OCI-LY1 (cell line): Measurements from ENCODE around the gene FHL3.
A peak's percentile ranks its signal among the peaks of the same experiment; 100 is the strongest.

Experiments used
- H2AFZ ChIP-seq: fragments of 200-600 bp; sonication (generic), shearing (Covaris generic); 2 replicates; pipeline ENCODE4 v1.6.0; 2014; ENCODE audit warnings: antibody characterized with exemption, mild to moderate bottlenecking, low read length
- H3F3A ChIP-seq: fragments of 200-600 bp; sonication (generic), shearing (Covaris generic); 2 replicates; pipeline ENCODE4 v1.6.0; 2014; ENCODE audit warnings: mild to moderate bottlenecking, antibody characterized with exemption, low read length, moderate library complexity; ENCODE audit not compliant: insufficient read depth
- H3K27ac ChIP-seq: fragments of 200-600 bp; sonication (generic); 2 replicates; pipeline ENCODE4 v1.5.1; 2014; ENCODE audit warnings: low read length, mixed run types, mild to moderate bottlenecking, low read depth; ENCODE audit not compliant: poor library complexity, severe bottlenecking
- H3K27me3 ChIP-seq: fragments of 200-600 bp; sonication (generic); 2 replicates; pipeline ENCODE4 v1.6.0; 2014; ENCODE audit warnings: antibody characterized with exemption, mild to moderate bottlenecking, low read length, moderate library complexity; ENCODE audit not compliant: insufficient read depth
- H3K36me3 ChIP-seq: fragments of 200-600 bp; sonication (generic); 2 replicates; pipeline ENCODE4 v1.6.1; 2014; ENCODE audit warnings: mild to moderate bottlenecking, antibody characterized with exemption, low read length, moderate library complexity, mixed read lengths; ENCODE audit not compliant: insufficient read depth
- H3K4me1 ChIP-seq: fragments of 200-600 bp; sonication (generic); 2 replicates; pipeline ENCODE4 v1.5.1; 2014; ENCODE audit warnings: mild to moderate bottlenecking, low read length, moderate library complexity; ENCODE audit not compliant: insufficient read depth, severe bottlenecking
- H3K4me2 ChIP-seq: fragments of 200-600 bp; sonication (generic), shearing (Covaris generic); 2 replicates; pipeline ENCODE4 v1.6.1; 2014; ENCODE audit warnings: low read length
- H3K4me3 ChIP-seq: fragments of 200-600 bp; sonication (generic); 2 replicates; pipeline ENCODE4 v1.5.1; 2014; ENCODE audit warnings: low read length, low read depth, mild to moderate bottlenecking, mixed read lengths; ENCODE audit not compliant: poor library complexity, severe bottlenecking
- H3K79me2 ChIP-seq: fragments of 200-600 bp; shearing (Covaris generic); 2 replicates; pipeline ENCODE4 v1.6.1; 2016; ENCODE audit warnings: mixed run types, low read length, mixed read lengths; ENCODE audit not compliant: insufficient read depth
- H3K9ac ChIP-seq: fragments of 200-600 bp; sonication (generic), shearing (Covaris generic); 2 replicates; pipeline ENCODE4 v1.6.1; 2014; ENCODE audit warnings: mild to moderate bottlenecking, low read length, mixed read lengths
- H3K9me2 ChIP-seq: fragments of 200-600 bp; sonication (generic), shearing (Covaris generic); 2 replicates; pipeline ENCODE4 v1.6.1; 2014; ENCODE audit warnings: low read depth, mild to moderate bottlenecking, low read length, mixed read lengths
- H3K9me3 ChIP-seq: fragments of 200-600 bp; shearing (Covaris generic); 2 replicates; pipeline ENCODE4 v1.6.1; 2014; ENCODE audit warnings: low read length, mixed read lengths
- H4K20me1 ChIP-seq: fragments of 200-600 bp; sonication (generic), shearing (Covaris generic); 2 replicates; pipeline ENCODE4 v1.6.0; 2016; ENCODE audit warnings: mild to moderate bottlenecking, low read length; ENCODE audit not compliant: insufficient read depth
- CTCF ChIP-seq: fragments of 200-600 bp; sonication (generic), shearing (Covaris generic); IDR thresholded peaks from 2 replicates; pipeline ENCODE4 v1.5.1; 2017; ENCODE audit warnings: mild to moderate bottlenecking, antibody characterized with exemption, low read length, moderate library complexity, mixed read lengths
- EZH2 ChIP-seq: fragments of 200-600 bp; sonication (generic), shearing (Covaris generic); IDR thresholded peaks from 2 replicates; pipeline ENCODE4 v1.8.0; 2017; ENCODE audit warnings: borderline replicate concordance, mixed run types, mild to moderate bottlenecking, antibody characterized with exemption, low read length, moderate library complexity, mixed read lengths

The FHL3 gene

GRCh38 chr1:38013227-38013622, 7.9 kb upstream of the FHL3 start:
- Histone ChIP-seq H3K4me1 (peaks cover 17% of the 10 kb centered on the region), H2AFZ (no peak overlapping the region), H3K27ac (no peak overlapping the region)

GRCh38 chr1:38012363-38013226, 7.3 kb upstream of the FHL3 start, which contains the start of gene UTP11:
Gene UTP11 (plus strand): TSS chr1:38012734. CDS start chr1:38012803, 69 bp downstream.
- H3K9me3 ChIP-seq = no peaks in the 10 kb centered on the region
- H3K27ac ChIP-seq = peak within 1 kb of the TSS; percentile 48
- no peaks in the 10 kb centered on the region for H3K27me3 ChIP-seq
- H3K4me3 ChIP-seq = peak within 1 kb of the TSS; percentile 91
- H3K9me2 ChIP-seq = no peaks in the 10 kb centered on the region
- H3K79me2 ChIP-seq = peaks cover 25% of the 10 kb centered on the region
- H3K4me1 ChIP-seq = peaks cover 17% of the 10 kb centered on the region
- H3K4me2 ChIP-seq = peak within 1 kb of the TSS; percentile 89
- no peak within 1 kb of the TSS for H2AFZ ChIP-seq
- TF ChIP-seq EZH2 (no peak), CTCF (no peak)
- H3K9ac ChIP-seq = peak within 1 kb of the TSS; percentile 87
- peaks cover 29% of the 10 kb centered on the region; the same call in 1 of the 2 replicates for H3K36me3 ChIP-seq
- H4K20me1 ChIP-seq = no peaks in the 10 kb centered on the region
- no peaks in the 10 kb centered on the region for H3F3A ChIP-seq

More at GRCh38 chr1:38013227-38013622, 7.9 kb upstream of the FHL3 start:
- TF ChIP-seq EZH2 = no peak
- TF ChIP-seq CTCF = no peak
- H3K9me2 ChIP-seq = no peaks in the 10 kb centered on the region
- H4K20me1 ChIP-seq = no peaks in the 10 kb centered on the region
- H3K79me2 ChIP-seq = peaks cover 25% of the 10 kb centered on the region
- H3K9ac ChIP-seq = peak overlapping the region; percentile 87
- peak overlapping the region; percentile 91 for H3K4me3 ChIP-seq
- H3K9me3 ChIP-seq = no peaks in the 10 kb centered on the region
- no peaks in the 10 kb centered on the region for H3K27me3 ChIP-seq
- H3K36me3 ChIP-seq = peaks cover 36% of the 10 kb centered on the region
- H3F3A ChIP-seq = no peaks in the 10 kb centered on the region
- H3K4me2 ChIP-seq = peak overlapping the region; percentile 89

GRCh38 chr1:38009841-38010180, 4.5 kb upstream of the FHL3 start:
- H3F3A ChIP-seq = no peaks in the 10 kb centered on the region
- H3K4me1 ChIP-seq = peaks cover 17% of the 10 kb centered on the region
- H3K36me3 ChIP-seq = peaks cover 4% of the 10 kb centered on the region; the same call in 1 of the 2 replicates
- no peaks in the 10 kb centered on the region for H3K27me3 ChIP-seq
- H3K27ac ChIP-seq = no peak overlapping the region
- H3K9ac ChIP-seq = no peak overlapping the region
- H3K79me2 ChIP-seq = peaks cover 19% of the 10 kb centered on the region
- TF ChIP-seq CTCF (no peak), EZH2 (no peak)
- H2AFZ ChIP-seq = no peak overlapping the region
- no peaks in the 10 kb centered on the region for H4K20me1 ChIP-seq
- H3K9me3 ChIP-seq = no peaks in the 10 kb centered on the region
- no peak overlapping the region for H3K4me3 ChIP-seq
- H3K4me2 ChIP-seq = no peak overlapping the region
- no peaks in the 10 kb centered on the region for H3K9me2 ChIP-seq
